K562 (cell line): Measurements from ENCODE around the gene ABHD16A. TPM values are rescaled to one million over a fixed set of nuclear protein-coding genes. Genes with fewer than 3 reads are reported as not detected.
A peak's percentile ranks its signal among the peaks of the same experiment; 100 is the strongest.

ENCODE experiments used
- ATAC-seq: fragments of 200-7000 bp; cut with Tn5 transposase; 3 replicates; pipeline ENCODE4 v1.9.1; 2020; ENCODE audit warnings: moderate library complexity
- BruUV-seq: library from RNA; stranded (reverse); fragments of 400-500 nt; replicated peaks from 2 replicates; lab custom pipeline; 2021; lab: Mats Ljungman, UMichigan
- CTCF ChIA-PET: fragments of 300-600 bp; formaldehyde crosslinking; extraction: SDS; loops from one replicate; lab custom pipeline; 2021; ENCODE audit warnings: low intra/inter-chr PET ratio; lab: Yijun Ruan, JAX
- POLR2A ChIA-PET: fragments of 300-600, 350-650 bp; sonication (Branson Sonifier 250); formaldehyde crosslinking; extraction: SDS; loops from one replicate; lab custom pipeline; 2021; ENCODE audit warnings: antibody characterized with exemption, inconsistent platforms; lab: Yijun Ruan, JAX
- DNase-seq, 4 experiments: peaks; one replicate each; pipeline versions ENCODE4 v3.0.0 to v3.0.0-alpha.2; 2011 to 2018; ENCODE audit warnings: low spot score in 3 of 4, mixed read lengths in 3 of 4; ENCODE audit errors: extremely low read depth in 1 of 4
- FAIRE-seq: peaks from 2 replicates; lab custom pipeline; 2011; peaks lifted over from hg19 to GRCh38; lab: Jason Lieb, UNC
- H2AFZ ChIP-seq: 2 replicates; pipeline ENCODE4 v1.6.0; 2011; ENCODE audit warnings: low read depth, low read length, control low read depth, inconsistent platforms
- H3K27ac ChIP-seq: fragments of 200-600 bp; 3 replicates; pipeline ENCODE4 v1.8.0; 2011; ENCODE audit warnings: low read depth, mild to moderate bottlenecking, control low read depth, inconsistent platforms, low read length, moderate library complexity, mixed read lengths; ENCODE audit errors: extremely low read depth
- H3K27me3 ChIP-seq, 2 experiments: fragments of 300-600 bp in 1 of 2; 2 replicates in 1 of 2; 3 replicates in 1 of 2; pipeline versions ENCODE4 v1.6.0 to v1.8.0; 2011; ENCODE audit warnings: inconsistent platforms in 2 of 2, low read length in 2 of 2, mild to moderate bottlenecking in 1 of 2, mixed read lengths in 1 of 2, moderate library complexity in 1 of 2; ENCODE audit not compliant: control insufficient read depth in 2 of 2, insufficient read depth in 2 of 2
- H3K36me3 ChIP-seq: fragments of 300-600 bp; 3 replicates; pipeline ENCODE4 v1.8.0; 2011; ENCODE audit warnings: mild to moderate bottlenecking, low read length, inconsistent platforms; ENCODE audit not compliant: control insufficient read depth, insufficient read depth
- H3K4me1 ChIP-seq, 2 experiments: fragments of 200-600 bp in 1 of 2; replicated peaks in 1 of 2; 2 replicates in 1 of 2; 3 replicates in 1 of 2; pipeline versions ENCODE4 v1.5.1 to v1.8.0; 2011; ENCODE audit warnings: inconsistent platforms in 2 of 2, low read length in 2 of 2, mild to moderate bottlenecking in 1 of 2, mixed read lengths in 1 of 2, moderate library complexity in 1 of 2; ENCODE audit not compliant: control insufficient read depth in 2 of 2, insufficient read depth in 2 of 2
- H3K4me2 ChIP-seq: 2 replicates; pipeline ENCODE4 v1.6.1; 2011; ENCODE audit warnings: low read length, control low read depth, inconsistent platforms, mixed read lengths; ENCODE audit not compliant: insufficient read depth
- H3K4me3 ChIP-seq: fragments of 200-600 bp; sonication (generic), shearing (Covaris generic); 2 replicates; pipeline ENCODE4 v1.5.1; 2016; ENCODE audit warnings: control low read depth, inconsistent platforms
- H3K79me2 ChIP-seq: fragments of 200-600 bp; 3 replicates; pipeline ENCODE4 v1.8.0; 2011; ENCODE audit warnings: low read length, inconsistent platforms; ENCODE audit not compliant: control insufficient read depth, insufficient read depth
- H3K9ac ChIP-seq, 2 experiments: 2 replicates each; pipeline versions ENCODE4 v1.6.0 to v1.6.1; 2011; ENCODE audit warnings: low read depth in 2 of 2, low read length in 2 of 2, control low read depth in 1 of 2, inconsistent platforms in 1 of 2, mild to moderate bottlenecking in 1 of 2, mixed read lengths in 1 of 2; ENCODE audit not compliant: insufficient read depth in 1 of 2
- H3K9me1 ChIP-seq: one replicate; pipeline ENCODE4 v1.6.0; 2011; ENCODE audit warnings: inconsistent platforms, mild to moderate bottlenecking, low read length, moderate library complexity; ENCODE audit not compliant: control insufficient read depth, insufficient read depth
- H3K9me3 ChIP-seq: replicated peaks from 2 replicates; pipeline ENCODE4 v1.5.1; 2011; ENCODE audit warnings: low read depth, low read length, inconsistent platforms; ENCODE audit not compliant: control insufficient read depth, insufficient read depth
- H4K20me1 ChIP-seq: replicated peaks from 2 replicates; pipeline ENCODE4 v1.6.1; 2011; ENCODE audit warnings: low read length, inconsistent platforms, mixed read lengths; ENCODE audit not compliant: control insufficient read depth, insufficient read depth
- ARID4B ChIP-seq: sonication (generic); formaldehyde crosslinking; IDR thresholded peaks from 2 replicates; pipeline ENCODE4 v1.8.0; 2022; ENCODE audit warnings: mild to moderate bottlenecking, missing genetic modification reagents
- HINFP ChIP-seq: fragments of 450-650 bp; conservative IDR thresholded peaks from 2 replicates; pipeline ENCODE4 v1.6.1; 2016; ENCODE audit warnings: missing genetic modification characterization, low read depth, mild to moderate bottlenecking, control low read depth, missing compliant biosample characterization
- LARP7 ChIP-seq: fragments of 450-650 bp; IDR thresholded peaks from 2 replicates; pipeline ENCODE4 v1.6.1; 2016
- MIER1 ChIP-seq: fragments of 450-650 bp; IDR thresholded peaks from 2 replicates; pipeline ENCODE4 v1.6.1; 2016; ENCODE audit warnings: antibody characterized with exemption, mild to moderate bottlenecking, low read depth
- POLR2G ChIP-seq: fragments of 200-400 bp; formaldehyde crosslinking; IDR thresholded peaks from 2 replicates; pipeline ENCODE4 v1.6.1; 2017; ENCODE audit warnings: low read depth, mild to moderate bottlenecking, antibody characterized with exemption, low read length, moderate library complexity
- RBFOX2 ChIP-seq: fragments of 200-400 bp; formaldehyde crosslinking; IDR thresholded peaks from 2 replicates; pipeline ENCODE4 v1.6.1; 2017; ENCODE audit warnings: low read depth, mild to moderate bottlenecking, low read length, moderate library complexity
- RBM22 ChIP-seq: fragments of 200-400 bp; formaldehyde crosslinking; IDR thresholded peaks from 2 replicates; pipeline ENCODE4 v1.6.1; 2018; ENCODE audit warnings: low read length, low read depth; ENCODE audit not compliant: poor library complexity, severe bottlenecking
- ZFP1 ChIP-seq: fragments of 450-650 bp; formaldehyde crosslinking; IDR thresholded peaks from 2 replicates; pipeline ENCODE4 v1.4.0; 2020; ENCODE audit warnings: mild to moderate bottlenecking, mixed read lengths
- ZNF395 ChIP-seq: fragments of 200-800 bp; sonication (Bioruptor generic); IDR thresholded peaks from 2 replicates; pipeline ENCODE4 v1.6.1; 2017; ENCODE audit warnings: missing genetic modification characterization, missing compliant biosample characterization
- WGBS: fragments of 100-300 bp; shearing (Covaris generic); methylation state at CpG from one replicate; pipeline ENCODE4 v1.1.6; 2016; ENCODE audit warnings: low coverage, mixed read lengths; ENCODE audit not compliant: insufficient coverage; ENCODE audit errors: missing lambda C conversion rate; 5-methylcytosine and 5-hydroxymethylcytosine counted together
- in situ Hi-C: fragments of 300-500 bp; cut with MboI; formaldehyde crosslinking; loops from 4 replicates; pipeline ENCODE4 v1.15.0; 2018; ENCODE audit warnings: inconsistent platforms, mixed read lengths
- intact Hi-C: fragments of 100-400 bp; cut with micrococcal nuclease; formaldehyde crosslinking; loops from 2 replicates; pipeline ENCODE4 v1.14.2; 2022
- polyA plus RNA-seq, 8 experiments: library from polyadenylated mRNA; depleted of rRNA in 4 of 8; stranded (reverse) in 5 of 8; unstranded in 3 of 8; fragments of >200 nt; fragmentation: Nextera tagmentation in 2 of 8; fragmentation: Illumina TruSeq in 1 of 8; extraction: Ambion mirVana in 2 of 8; extraction: Trizol in 1 of 8; gene quantifications; 2 replicates each; pipeline versions ENCODE4 v1.2.1 to v1.2.3, GENCODE V29; 2011 to 2014; ENCODE audit warnings: inconsistent platforms in 1 of 8, missing spikeins in 1 of 8
- total RNA-seq, 7 experiments: library from RNA; depleted of rRNA in 6 of 7; stranded (reverse); fragments of >200 nt in 6 of 7; fragmentation: Illumina TruSeq in 2 of 7; extraction: Trizol in 2 of 7; gene quantifications; 2 replicates each; pipeline versions ENCODE4 v1.2.1 to v1.2.3, GENCODE V29; 2011 to 2021; ENCODE audit warnings: low replicate concordance in 1 of 7

The ABHD16A gene
- total and polyA plus RNA-seq, 9 of the 15 experiments (the other 6 are each of a cell fraction or from before 2014, with no cell fraction given), result 25.8 to 120 (median 81.6) TPM

GRCh38 chr6:31640612-31641011 lies 62.5 kb downstream of the ABHD16A start (continued):
- TF ChIP-seq ZNF395, result no peak
- TF ChIP-seq HINFP (tag), result no peak
- no peak for TF ChIP-seq LARP7
- TF ChIP-seq MIER1, result no peak
- no peak for TF ChIP-seq ZFP1 (CRISPR knock-in tag)

- H3K4me1 ChIP-seq, result peaks cover 3 to 13% of the 10 kb centered on the region in 2 experiments; a peak in 4 of 5 replicates
- peaks cover 24% of the 10 kb centered on the region for H4K20me1 ChIP-seq
- H3K9me3 ChIP-seq, result no peaks in the 10 kb centered on the region
- H3K27me3 ChIP-seq, result no peaks in the 10 kb centered on the region
- peaks cover 96% of the 10 kb centered on the region for H3K36me3 ChIP-seq
- no peak overlapping the region for H3K9ac ChIP-seq
- POLR2A ChIA-PET, result interaction anchor here (0.6 to 14.8 kb wide), 9 partner anchors 5 to 191 kb away, joined by 3 to 274 read pairs (median 9); partner anchors contain the start of genes APOM, BAG6, C6orf47 and GPANK1
- H3K9me1 ChIP-seq, result no peaks in the 10 kb centered on the region
- H3K4me2 ChIP-seq, result no peak overlapping the region
- H3K79me2 ChIP-seq, result no peaks in the 10 kb centered on the region
- in situ Hi-C loops, result no loop called here
- 92% methylated on average over 10 of the region's 10 CpGs for WGBS
- no peak for TF ChIP-seq ARID4B
- TF ChIP-seq POLR2G, result peak; percentile 81
- peak; percentile 59 for TF ChIP-seq RBFOX2
- peak; percentile 87 for TF ChIP-seq RBM22
- BruUV-seq, result no TSS peak
- H3K4me3 ChIP-seq, result no peak overlapping the region
- no peak for ATAC-seq
- no peak for FAIRE-seq
- no peak for DNase-seq
- H2AFZ ChIP-seq, result no peak overlapping the region
- CTCF ChIA-PET, result no interaction called here
- no peak overlapping the region for H3K27ac ChIP-seq
- intact Hi-C loops, result no loop called here
Measured at GRCh38 chr6:31639449-31639861, 63.7 kb downstream of the ABHD16A start.
